SK-N-MC (cell line): ENCODE results near the gene PRR16.
"Not testable (repeated sequence)": the region's sequence is repeated elsewhere in the genome, so short reads cannot be mapped to it uniquely, and the experiment has no call there.

Source experiments
- DNase-seq: peaks from one replicate; pipeline ENCODE4 v3.0.0-alpha.2; 2011; ENCODE audit warnings: low read depth, low spot score
- H3K27ac ChIP-seq: fragments of 200-600 bp; sonication (generic); 2 replicates; pipeline ENCODE4 v1.5.1; 2016; ENCODE audit warnings: mixed run types
- H3K36me3 ChIP-seq: fragments of 200-600 bp; sonication (generic); 2 replicates; pipeline ENCODE4 v1.6.1; 2017; ENCODE audit warnings: antibody characterized with exemption, low read length, mixed read lengths; ENCODE audit not compliant: insufficient read depth
- H3K4me3 ChIP-seq: fragments of 200-600 bp; sonication (generic); 2 replicates; pipeline ENCODE4 v1.5.1; 2016
- H3K9ac ChIP-seq: fragments of 200-600 bp; sonication (generic); 2 replicates; pipeline ENCODE4 v1.8.0; 2017; ENCODE audit warnings: mixed run types, mixed read lengths; ENCODE audit not compliant: insufficient read length
- H3K9me3 ChIP-seq: fragments of 200-600 bp; sonication (generic); 2 replicates; pipeline ENCODE4 v1.6.1; 2017; ENCODE audit warnings: low read depth, mild to moderate bottlenecking, antibody characterized with exemption, low read length, moderate library complexity, mixed read lengths
- EZH2 ChIP-seq: fragments of 200-600 bp; sonication (generic); IDR thresholded peaks from one replicate; pipeline ENCODE4 v1.6.1; 2017; ENCODE audit warnings: antibody characterized with exemption
- FOXP2 ChIP-seq: optimal IDR thresholded peaks from 2 replicates; pipeline ENCODE3; 2011; ENCODE audit warnings: mild to moderate bottlenecking, moderate library complexity; ENCODE audit not compliant: insufficient read depth; ENCODE audit errors: extremely low read length, control extremely low read depth
- POLR2AphosphoS5 ChIP-seq: IDR thresholded peaks from 2 replicates; pipeline ENCODE4 v1.6.1; 2012; ENCODE audit warnings: mild to moderate bottlenecking, low read depth, low read length, borderline replicate concordance

PRR16 gene

DNA sequence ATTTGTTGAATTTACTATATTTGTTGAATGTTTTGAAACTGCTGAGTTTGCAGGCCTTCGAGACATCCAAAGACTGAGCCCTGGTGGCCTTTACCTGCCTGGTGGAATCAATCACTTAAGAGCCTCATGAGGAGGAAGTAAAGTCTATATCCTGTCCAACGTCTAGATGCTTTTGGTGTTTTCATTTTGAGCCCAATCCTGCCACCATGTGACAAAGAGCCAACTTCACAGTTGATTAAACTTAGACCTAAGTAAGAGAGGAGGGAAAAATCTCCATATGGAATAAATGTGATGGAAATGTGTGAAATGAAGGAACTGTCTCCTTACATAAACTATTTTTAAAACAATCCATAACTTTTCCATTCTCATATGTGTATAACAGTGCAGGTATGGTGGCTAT lies 220.1 kb downstream of the PRR16 start:
- DNase-seq: no peak
- H3K36me3 ChIP-seq: no peaks in the 10 kb centered on the region
- H3K4me3 ChIP-seq: no peak overlapping the region
- H3K9ac ChIP-seq: no peak overlapping the region
- H3K27ac ChIP-seq: no peak overlapping the region
- no peak for TF ChIP-seq POLR2AphosphoS5
- TF ChIP-seq EZH2: no peak
- TF ChIP-seq FOXP2: no peak
- no peaks in the 10 kb centered on the region for H3K9me3 ChIP-seq

DNA sequence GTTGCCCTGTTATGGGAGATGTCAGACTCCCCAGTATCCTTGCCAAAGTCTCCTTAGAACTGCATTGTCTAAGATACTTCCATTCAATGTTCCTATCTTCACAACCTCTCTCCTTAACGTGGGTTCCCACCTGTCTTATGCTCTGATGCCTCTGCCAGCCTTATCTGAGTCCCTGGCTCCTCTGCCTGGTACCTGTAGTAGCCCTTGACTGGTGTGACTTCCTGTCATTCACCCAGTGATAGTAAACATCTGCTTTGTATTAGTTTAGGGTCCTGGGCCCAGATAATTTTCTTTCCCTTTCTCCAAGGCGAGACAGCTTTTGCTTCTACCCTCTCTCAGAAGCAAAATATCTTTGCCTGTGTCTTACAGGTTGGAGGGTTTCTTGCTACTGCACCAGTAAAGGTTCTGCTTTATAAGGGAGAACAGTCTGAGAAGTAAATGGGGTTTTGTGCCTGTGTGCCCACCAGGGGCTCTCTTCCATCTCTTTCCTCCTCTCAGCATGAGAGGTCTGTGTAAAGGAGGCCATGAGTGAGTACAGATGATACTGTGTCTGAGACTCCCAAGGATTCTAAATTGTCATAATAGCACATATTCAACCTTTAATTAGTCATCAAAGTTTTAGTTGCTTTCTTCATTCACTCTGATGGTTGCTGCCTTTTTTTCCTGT lies 220.8 kb downstream of the PRR16 start:
- no peak for TF ChIP-seq EZH2
- no peak for TF ChIP-seq FOXP2
- TF ChIP-seq POLR2AphosphoS5: no peak
- H3K36me3 ChIP-seq: no peaks in the 10 kb centered on the region
- DNase-seq: no peak
- H3K4me3 ChIP-seq: no peak overlapping the region
- H3K27ac ChIP-seq: no peak overlapping the region
- no peak overlapping the region for H3K9ac ChIP-seq
- no peaks in the 10 kb centered on the region for H3K9me3 ChIP-seq

DNA sequence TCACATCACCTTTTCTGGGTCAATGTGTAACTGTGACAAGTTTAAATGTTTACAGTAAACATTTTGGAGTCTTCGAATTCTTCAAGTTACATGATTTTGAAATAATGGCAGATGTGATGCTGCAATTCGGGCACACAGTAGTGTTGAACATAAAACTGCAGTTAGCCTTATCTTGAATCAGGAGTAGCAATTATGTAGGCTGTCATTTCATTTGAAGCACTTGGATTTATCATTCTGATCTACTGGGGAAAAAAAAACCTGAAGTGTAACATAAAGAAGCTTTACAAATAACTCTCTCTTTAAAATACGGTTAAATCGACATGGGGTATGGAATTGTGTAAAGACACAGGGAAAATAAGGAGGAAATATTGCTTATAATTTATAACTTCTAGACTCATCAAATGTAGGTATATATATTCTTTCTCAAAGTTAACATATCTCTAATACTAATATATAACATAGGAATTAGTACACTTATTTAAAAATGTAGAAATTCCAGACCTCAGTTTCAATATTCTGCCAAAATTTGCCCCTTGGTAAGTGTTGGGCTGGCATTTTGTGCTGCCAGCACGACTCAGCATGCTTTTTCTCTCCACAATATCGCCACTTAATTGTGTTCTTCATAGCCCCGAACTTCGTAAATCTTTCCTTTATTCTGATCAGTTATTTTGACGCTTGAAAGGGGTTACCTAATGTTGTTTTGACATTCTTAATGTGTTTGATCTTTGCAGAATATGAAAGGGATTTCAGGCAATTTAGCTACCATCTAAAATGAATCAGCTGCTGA lies 226.7 kb downstream of the PRR16 start:
- Histone ChIP-seq H3K4me3 (no peak overlapping the region), H3K9ac (no peak overlapping the region), H3K9me3 (no peaks in the 10 kb centered on the region), H3K36me3 (no peaks in the 10 kb centered on the region), H3K27ac (no peak overlapping the region)
- no peak for TF ChIP-seq EZH2
- no peak for TF ChIP-seq POLR2AphosphoS5
- TF ChIP-seq FOXP2: no peak
- no peak for DNase-seq

DNA sequence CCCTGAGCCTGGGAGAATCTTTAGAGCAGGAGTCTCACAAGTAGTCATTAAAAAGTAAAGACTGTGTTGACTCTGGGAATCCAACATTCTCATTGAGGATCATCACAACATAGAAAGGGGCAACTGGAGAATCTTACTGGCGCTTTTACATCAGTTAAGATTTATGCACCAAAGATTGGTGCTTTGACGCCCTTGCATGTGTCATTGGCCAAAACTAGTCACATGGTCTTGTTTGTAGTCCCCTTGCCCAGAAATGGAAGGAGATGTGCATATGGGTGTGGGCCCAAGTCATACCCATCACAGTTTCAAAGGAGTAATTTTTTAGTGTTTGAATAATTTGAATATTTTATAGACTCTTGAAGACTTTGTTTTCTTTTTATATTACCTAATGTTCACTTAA lies 228.2 kb downstream of the PRR16 start:
- no peak for DNase-seq
- no peak overlapping the region for H3K9ac ChIP-seq
- H3K36me3 ChIP-seq: no peaks in the 10 kb centered on the region
- H3K4me3 ChIP-seq: no peak overlapping the region
- H3K9me3 ChIP-seq: no peaks in the 10 kb centered on the region
- TF ChIP-seq POLR2AphosphoS5: no peak
- no peak for TF ChIP-seq EZH2
- no peak for TF ChIP-seq FOXP2
- H3K27ac ChIP-seq: no peak overlapping the region

DNA sequence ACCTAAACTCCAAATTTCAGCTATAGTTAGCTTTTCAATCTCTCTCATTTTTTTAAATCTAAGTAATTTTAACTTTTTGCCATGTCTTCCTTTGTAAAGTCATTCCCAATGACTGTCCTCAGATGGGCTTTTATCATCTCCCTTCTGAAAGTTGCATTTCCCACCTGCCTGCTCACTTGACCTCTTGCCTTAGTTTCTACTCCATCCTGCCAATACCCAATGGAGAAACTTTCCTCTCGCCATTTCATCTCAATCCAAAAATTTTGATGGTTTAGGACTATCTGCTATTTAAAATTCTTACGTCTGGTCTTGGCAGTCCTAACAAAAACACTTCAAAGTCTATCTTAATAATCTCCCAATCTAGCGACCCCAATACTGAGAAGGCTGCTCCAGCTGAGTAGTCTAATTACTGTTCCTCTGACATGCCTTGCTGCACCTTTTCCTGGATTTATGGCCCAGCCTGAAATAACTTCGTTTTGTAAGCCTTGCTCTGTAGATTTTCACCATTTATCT lies 231.3 kb downstream of the PRR16 start:
- Histone ChIP-seq H3K4me3 (no peak overlapping the region), H3K36me3 (no peaks in the 10 kb centered on the region), H3K27ac (no peak overlapping the region), H3K9ac (no peak overlapping the region), H3K9me3 (no peaks in the 10 kb centered on the region)
- DNase-seq: no peak
- TF ChIP-seq POLR2AphosphoS5 (no peak), EZH2 (no peak), FOXP2 (no peak)

GRCh38 chr5:120697147-120697546 lies 233.0 kb downstream of the PRR16 start:
- H3K36me3 ChIP-seq: no peaks in the 10 kb centered on the region
- no peaks in the 10 kb centered on the region for H3K9me3 ChIP-seq
- no peak overlapping the region for H3K9ac ChIP-seq
- TF ChIP-seq FOXP2 (no peak), EZH2 (no peak), POLR2AphosphoS5 (no peak)
- DNase-seq: no peak
- no peak overlapping the region for H3K27ac ChIP-seq
- no peak overlapping the region for H3K4me3 ChIP-seq

GRCh38 chr5:120697670-120698327 lies 233.7 kb downstream of the PRR16 start:
- H3K4me3 ChIP-seq, DNase-seq, H3K9me3 ChIP-seq, H3K36me3 ChIP-seq, H3K9ac ChIP-seq, H3K27ac ChIP-seq: not testable (repeated sequence)

- not testable (repeated sequence) for H3K36me3 ChIP-seq, DNase-seq, H3K27ac ChIP-seq, H3K9me3 ChIP-seq, H3K4me3 ChIP-seq, H3K9ac ChIP-seq
Measured at GRCh38 chr5:120700653-120701052, 236.6 kb downstream of the PRR16 start.

- H3K9me3 ChIP-seq, H3K36me3 ChIP-seq, H3K27ac ChIP-seq, H3K9ac ChIP-seq, DNase-seq, H3K4me3 ChIP-seq: not testable (repeated sequence)
Measured at GRCh38 chr5:120702817-120703538, 238.9 kb downstream of the PRR16 start.
